SK-N-DZ (cell line): Measurements from ENCODE around the gene CENPH.
"Not testable (repeated sequence)": the region's sequence is repeated elsewhere in the genome, so short reads cannot be mapped to it uniquely, and the experiment has no call there.

Experiments
- DNase-seq: peaks from one replicate; pipeline ENCODE4 v3.0.0-alpha.2; 2015; ENCODE audit warnings: low spot score
- small RNA-seq, 2 experiments: library from RNA; depleted of rRNA; stranded (forward); fragments of <200 nt; gene quantifications; one replicate each; pipeline ENCODE3, GENCODE V24; 2014

CENPH gene

DNA sequence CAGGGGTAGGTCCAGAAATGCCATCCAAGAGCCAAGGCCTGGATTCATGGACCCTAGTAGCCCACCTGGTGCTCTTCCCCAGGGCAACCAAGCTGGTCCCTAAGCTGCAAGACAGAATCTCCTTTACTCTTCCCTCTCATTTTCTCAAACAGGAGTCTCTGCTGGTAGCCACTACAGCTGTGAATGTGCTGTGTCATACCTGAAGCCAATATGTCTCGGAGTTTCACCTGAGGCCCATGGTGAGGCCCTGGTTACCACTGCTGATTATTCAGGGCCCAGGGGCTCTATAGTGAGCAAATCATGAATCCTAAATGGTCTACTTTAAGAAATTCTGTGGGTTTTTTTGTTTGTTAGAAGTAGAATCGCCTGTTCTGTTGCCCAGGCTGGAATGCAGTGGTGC, 61.2 kb downstream of the CENPH start:
- no peak for DNase-seq

GRCh38 chr5:69252437-69252836, 63.1 kb downstream of the CENPH start:
- DNase-seq, result no peak

DNA sequence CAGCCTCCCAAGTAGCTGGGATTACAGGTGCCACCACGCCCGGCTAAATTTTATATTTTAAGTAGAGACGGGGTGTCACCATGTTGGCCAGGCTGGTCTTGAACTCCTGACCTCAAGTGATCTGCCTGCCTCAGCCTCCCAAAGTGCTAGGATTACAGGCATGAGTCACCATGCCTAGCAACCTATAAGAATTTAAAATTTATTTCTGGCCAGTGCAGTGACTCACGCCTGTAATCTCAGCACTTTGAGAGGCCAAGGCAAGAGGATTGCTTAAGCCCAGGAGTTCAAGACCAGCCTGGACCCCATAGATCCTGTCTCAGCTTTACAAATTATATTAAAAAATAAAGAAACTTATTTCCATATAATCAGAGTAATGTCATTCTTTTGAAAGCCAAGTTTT, 66.6 kb downstream of the CENPH start:
- not testable (repeated sequence) for DNase-seq

DNA sequence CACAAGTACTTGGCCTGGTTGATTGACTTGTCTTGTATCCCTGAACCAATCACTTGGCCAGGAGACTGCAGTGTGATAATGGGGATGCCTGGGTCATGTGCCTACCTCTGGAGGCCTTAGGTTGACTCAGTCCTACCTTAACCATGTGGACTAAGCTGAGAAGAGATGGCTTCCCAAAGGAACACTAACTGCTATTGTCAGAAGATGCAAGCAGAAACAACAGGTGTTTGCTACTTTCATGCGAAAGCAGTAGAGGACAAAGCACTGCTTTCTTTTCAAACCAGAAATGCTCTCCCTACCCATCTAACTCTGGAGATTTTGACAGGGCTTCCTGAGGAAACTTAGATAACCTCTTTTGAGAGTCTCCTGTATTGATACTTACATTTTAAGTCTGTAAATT, 68.2 kb downstream of the CENPH start:
- DNase-seq, result no peak

Small RNA genes within 50 kb of the gene (small RNA-seq; reads per million reads assigned to genes)
- 0 reads per million in 2 experiments for gene SNORA50D
